Keratinocyte (primary cell): ENCODE results near the gene RNF149.

Experiments
- CTCF ChIP-seq, 3 experiments: IDR thresholded peaks in 1 of 3; conservative IDR thresholded peaks in 1 of 3; optimal IDR thresholded peaks in 1 of 3; 2 replicates in 2 of 3; 3 replicates in 1 of 3; pipeline versions ENCODE3 to v1.5.1; 2011; ENCODE audit warnings: low read length in 3 of 3, mild to moderate bottlenecking in 3 of 3, moderate library complexity in 2 of 3, control low read depth in 1 of 3, inconsistent platforms in 1 of 3; ENCODE audit not compliant: insufficient read depth in 2 of 3; ENCODE audit errors: extremely low read depth in 1 of 3
- EZH2 ChIP-seq: IDR thresholded peaks from one replicate; pipeline ENCODE4 v1.6.1; 2012; ENCODE audit warnings: inconsistent platforms, mild to moderate bottlenecking, low read length, moderate library complexity

- TF ChIP-seq CTCF (optimal IDR thresholded peaks at IDR 0.05 in 1 of 3, IDR thresholded peaks at IDR 0.05 in 1 of 3, conservative IDR thresholded peaks at IDR 0.05 in 1 of 3; ENCODE audit: extremely low read depth in 1 of 3, insufficient read depth in 2 of 3, low read length in 3 of 3): no peak
- no peak for TF ChIP-seq EZH2
Measured at GRCh38 chr2:101274142-101274541, 34.4 kb downstream of the RNF149 start.
